SK-N-SH treated with all-trans-retinoic acid at 6 μM for 48 hours (cell line): Measurements from ENCODE around the gene C10orf105.

Experiments
- ATAC-seq: fragments of 200-7000 bp; cut with Tn5 transposase; 3 replicates; pipeline ENCODE4 v1.9.1; 2020; ENCODE audit warnings: mild to moderate bottlenecking, moderate library complexity
- ARNTL ChIP-seq: fragments of 450-650 bp; formaldehyde crosslinking; IDR thresholded peaks from 2 replicates; pipeline ENCODE4 v1.5.0; 2020; ENCODE audit warnings: low read depth, mild to moderate bottlenecking, moderate library complexity, borderline replicate concordance
- BACH2 ChIP-seq: fragments of 250-450 bp; sonication (Bioruptor Pico); IDR thresholded peaks from 2 replicates; pipeline ENCODE4 v1.9.0; 2021; ENCODE audit warnings: mild to moderate bottlenecking, borderline replicate concordance
- CREB5 ChIP-seq: fragments of 250-450 bp; sonication (Bioruptor Pico); IDR thresholded peaks from 2 replicates; pipeline ENCODE4 v1.5.1; 2020; ENCODE audit warnings: low read depth, mild to moderate bottlenecking, moderate library complexity
- CSDC2 ChIP-seq: fragments of 250-450 bp; sonication (Bioruptor Pico); IDR thresholded peaks from 2 replicates; pipeline ENCODE4 v1.5.0; 2020; ENCODE audit warnings: mild to moderate bottlenecking, moderate library complexity
- ESRRG ChIP-seq: fragments of 250-450 bp; sonication (Bioruptor Pico); IDR thresholded peaks from 2 replicates; pipeline ENCODE4 v1.6.1; 2021; ENCODE audit warnings: mild to moderate bottlenecking
- GLIS3 ChIP-seq: fragments of 250-450 bp; sonication (Bioruptor Pico); IDR thresholded peaks from 2 replicates; pipeline ENCODE4 v1.5.0; 2020; ENCODE audit warnings: mild to moderate bottlenecking, moderate library complexity
- ISL1 ChIP-seq: fragments of 250-450 bp; sonication (Bioruptor Pico); IDR thresholded peaks from 2 replicates; pipeline ENCODE4 v2.1.2; 2022; ENCODE audit warnings: mild to moderate bottlenecking, moderate library complexity
- OSR1 ChIP-seq: fragments of 250-450 bp; sonication (Bioruptor Pico); IDR thresholded peaks from 2 replicates; pipeline ENCODE4 v1.8.0; 2022; ENCODE audit warnings: moderate library complexity, mild to moderate bottlenecking, inconsistent platforms
- PATZ1 ChIP-seq: fragments of 250-450 bp; sonication (Bioruptor Pico); IDR thresholded peaks from 2 replicates; pipeline ENCODE4 v1.8.0; 2020; ENCODE audit warnings: mild to moderate bottlenecking, moderate library complexity, borderline replicate concordance
- PPARA ChIP-seq: fragments of 250-450 bp; sonication (Bioruptor Pico); IDR thresholded peaks from 2 replicates; pipeline ENCODE4 v1.5.0; 2020; ENCODE audit warnings: mild to moderate bottlenecking, borderline replicate concordance
- RARB ChIP-seq: fragments of 250-450 bp; sonication (Bioruptor Pico); IDR thresholded peaks from 2 replicates; pipeline ENCODE4 v1.8.0; 2021; ENCODE audit warnings: mild to moderate bottlenecking, moderate library complexity
- SNAI2 ChIP-seq: fragments of 250-450 bp; sonication (Bioruptor Pico); IDR thresholded peaks from 2 replicates; pipeline ENCODE4 v1.5.0; 2020; ENCODE audit warnings: mild to moderate bottlenecking, moderate library complexity
- TCF4 ChIP-seq: fragments of 250-450 bp; sonication (Bioruptor Pico); IDR thresholded peaks from 2 replicates; pipeline ENCODE4 v1.8.0; 2021; ENCODE audit warnings: mild to moderate bottlenecking, moderate library complexity, borderline replicate concordance
- TOX ChIP-seq: fragments of 250-450 bp; sonication (Bioruptor Pico); IDR thresholded peaks from 2 replicates; pipeline ENCODE4 v1.8.0; 2021; ENCODE audit warnings: mild to moderate bottlenecking, moderate library complexity, borderline replicate concordance
- TSHZ2 ChIP-seq: fragments of 250-450 bp; sonication (Bioruptor Pico); IDR thresholded peaks from 2 replicates; pipeline ENCODE4 v1.5.0; 2020; ENCODE audit warnings: mild to moderate bottlenecking, moderate library complexity
- ZFP3 ChIP-seq: fragments of 250-450 bp; sonication (Bioruptor Pico); IDR thresholded peaks from 2 replicates; pipeline ENCODE4 v1.5.0; 2020; ENCODE audit warnings: mild to moderate bottlenecking, moderate library complexity
- ZFP30 ChIP-seq: fragments of 450-650 bp; formaldehyde crosslinking; IDR thresholded peaks from 2 replicates; pipeline ENCODE4 v1.5.0; 2022; ENCODE audit warnings: mild to moderate bottlenecking, moderate library complexity
- ZNF565 ChIP-seq: fragments of 450-650 bp; formaldehyde crosslinking; conservative IDR thresholded peaks from 2 replicates; pipeline ENCODE4 v1.5.0; 2020; ENCODE audit warnings: low read depth, mild to moderate bottlenecking, moderate library complexity
- ZNF70 ChIP-seq: fragments of 450-650 bp; formaldehyde crosslinking; IDR thresholded peaks from 2 replicates; pipeline ENCODE4 v1.5.0; 2020; ENCODE audit warnings: mild to moderate bottlenecking, moderate library complexity
- ZNF8 ChIP-seq: fragments of 450-650 bp; formaldehyde crosslinking; IDR thresholded peaks from 2 replicates; pipeline ENCODE4 v1.5.0; 2020; ENCODE audit warnings: mild to moderate bottlenecking, moderate library complexity
- TF ChIP-seq, protein P1 (sequence below): fragments of 250-450 bp; sonication (Bioruptor Pico); IDR thresholded peaks from 2 replicates; pipeline ENCODE4 v1.8.0; 2021; ENCODE audit warnings: low read depth, mild to moderate bottlenecking, moderate library complexity, borderline replicate concordance
- TF ChIP-seq, protein P2 (sequence below): fragments of 250-450 bp; sonication (Bioruptor Pico); IDR thresholded peaks from 2 replicates; pipeline ENCODE4 v1.5.1; 2021; ENCODE audit warnings: mild to moderate bottlenecking, moderate library complexity

Gene C10orf105

DNA sequence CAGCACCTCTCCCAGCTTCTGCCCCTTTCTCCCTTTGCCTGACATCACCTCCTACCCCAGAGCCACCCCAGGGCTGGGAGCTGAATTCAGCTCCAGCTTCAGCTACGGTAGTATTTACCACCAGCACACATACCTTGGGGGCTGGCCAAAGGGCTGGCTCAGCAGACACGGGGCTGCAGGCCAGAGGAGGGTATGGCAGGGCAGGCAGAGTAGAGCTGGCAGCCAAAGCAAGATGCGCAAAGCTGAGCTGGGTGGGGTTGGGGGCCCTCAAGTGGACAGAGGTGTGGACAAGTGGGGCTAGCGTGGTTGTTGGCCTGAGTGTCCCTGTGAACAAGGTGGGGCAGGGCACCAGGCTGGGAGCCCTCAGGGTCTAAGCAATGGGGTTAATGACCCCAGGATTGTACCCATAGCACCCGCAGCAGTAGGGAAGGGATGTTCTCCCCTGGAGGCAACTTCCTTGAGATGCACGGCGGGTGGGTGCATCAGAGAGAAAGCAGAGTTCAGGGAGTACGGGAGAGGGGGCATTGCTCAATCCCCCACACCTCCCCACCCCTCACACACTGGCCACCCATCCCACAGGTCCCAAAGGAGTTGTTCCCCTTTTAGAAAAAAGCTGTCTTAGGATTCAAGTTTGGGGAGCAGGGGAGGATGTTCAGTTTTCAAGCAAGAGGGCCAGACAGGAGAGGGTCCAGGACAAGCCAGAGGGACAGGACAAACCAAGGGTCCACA is 45.8 kb upstream of the C10orf105 start:
- ATAC-seq = peak; percentile 51
- TF ChIP-seq ZNF8 (CRISPR knock-in tag) (no peak), ESRRG (no peak), ZFP30 (CRISPR knock-in tag) (no peak), TSHZ2 (no peak), RARB (CRISPR knock-in tag) (no peak), GLIS3 (CRISPR knock-in tag) (no peak), CSDC2 (CRISPR knock-in tag) (no peak), ISL1 (CRISPR knock-in tag) (no peak), ZNF565 (CRISPR knock-in tag) (no peak), ZNF70 (CRISPR knock-in tag) (no peak), PATZ1 (CRISPR knock-in tag) (no peak)
- TF ChIP-seq, protein P1, sequence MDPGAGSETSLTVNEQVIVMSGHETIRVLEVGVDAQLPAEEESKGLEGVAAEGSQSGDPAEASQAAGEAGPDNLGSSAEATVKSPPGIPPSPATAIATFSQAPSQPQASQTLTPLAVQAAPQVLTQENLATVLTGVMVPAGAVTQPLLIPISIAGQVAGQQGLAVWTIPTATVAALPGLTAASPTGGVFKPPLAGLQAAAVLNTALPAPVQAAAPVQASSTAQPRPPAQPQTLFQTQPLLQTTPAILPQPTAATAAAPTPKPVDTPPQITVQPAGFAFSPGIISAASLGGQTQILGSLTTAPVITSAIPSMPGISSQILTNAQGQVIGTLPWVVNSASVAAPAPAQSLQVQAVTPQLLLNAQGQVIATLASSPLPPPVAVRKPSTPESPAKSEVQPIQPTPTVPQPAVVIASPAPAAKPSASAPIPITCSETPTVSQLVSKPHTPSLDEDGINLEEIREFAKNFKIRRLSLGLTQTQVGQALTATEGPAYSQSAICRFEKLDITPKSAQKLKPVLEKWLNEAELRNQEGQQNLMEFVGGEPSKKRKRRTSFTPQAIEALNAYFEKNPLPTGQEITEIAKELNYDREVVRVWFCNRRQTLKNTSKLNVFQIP (CRISPR knock-in tag) = no peak
- TF ChIP-seq, protein P2, sequence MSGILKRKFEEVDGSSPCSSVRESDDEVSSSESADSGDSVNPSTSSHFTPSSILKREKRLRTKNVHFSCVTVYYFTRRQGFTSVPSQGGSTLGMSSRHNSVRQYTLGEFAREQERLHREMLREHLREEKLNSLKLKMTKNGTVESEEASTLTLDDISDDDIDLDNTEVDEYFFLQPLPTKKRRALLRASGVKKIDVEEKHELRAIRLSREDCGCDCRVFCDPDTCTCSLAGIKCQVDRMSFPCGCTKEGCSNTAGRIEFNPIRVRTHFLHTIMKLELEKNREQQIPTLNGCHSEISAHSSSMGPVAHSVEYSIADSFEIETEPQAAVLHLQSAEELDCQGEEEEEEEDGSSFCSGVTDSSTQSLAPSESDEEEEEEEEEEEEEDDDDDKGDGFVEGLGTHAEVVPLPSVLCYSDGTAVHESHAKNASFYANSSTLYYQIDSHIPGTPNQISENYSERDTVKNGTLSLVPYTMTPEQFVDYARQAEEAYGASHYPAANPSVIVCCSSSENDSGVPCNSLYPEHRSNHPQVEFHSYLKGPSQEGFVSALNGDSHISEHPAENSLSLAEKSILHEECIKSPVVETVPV (CRISPR knock-in tag) = no peak

DNA sequence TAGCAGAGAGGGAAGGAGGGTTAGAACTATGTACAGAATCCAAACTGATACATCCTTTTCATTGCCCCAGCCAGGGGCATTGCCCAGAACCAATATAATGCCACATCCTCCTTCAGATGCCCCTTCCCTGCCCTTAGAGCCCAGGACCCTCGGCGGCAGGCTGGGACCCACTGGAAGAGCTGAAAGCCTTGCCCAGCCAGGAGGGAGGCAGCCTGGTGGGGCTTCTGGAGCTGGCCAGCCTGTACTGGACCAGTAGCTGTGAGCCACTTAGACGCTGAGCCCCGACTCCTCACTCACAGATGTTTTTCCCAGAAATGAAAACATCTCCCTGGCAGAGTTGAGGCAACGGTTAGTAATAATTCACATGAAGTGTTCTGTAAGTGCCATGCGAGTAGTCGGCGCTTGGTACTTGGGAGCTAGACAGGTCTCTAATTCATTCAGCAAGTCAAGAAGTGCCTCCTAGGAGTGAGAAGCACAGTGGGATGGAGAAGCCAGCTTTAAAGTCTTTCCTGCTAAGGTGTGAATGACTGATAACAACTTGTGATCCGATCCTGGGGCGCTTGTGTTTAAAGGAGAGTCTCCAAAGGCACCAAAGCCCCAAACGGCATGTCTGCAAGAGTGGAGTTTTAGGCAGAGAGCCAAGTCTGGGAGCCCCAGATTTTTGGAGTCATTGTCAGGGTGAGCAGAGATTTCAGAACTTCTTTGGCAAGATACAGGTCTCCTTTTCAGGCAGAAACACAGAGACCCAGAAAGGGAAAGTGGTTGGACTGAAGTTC is 44.0 kb upstream of the C10orf105 start:
- no peak for ATAC-seq
- TF ChIP-seq BACH2 (CRISPR knock-in tag) = no peak
- TF ChIP-seq GLIS3 (CRISPR knock-in tag) = no peak
- no peak for TF ChIP-seq OSR1 (CRISPR knock-in tag)
- TF ChIP-seq ZNF8 (CRISPR knock-in tag) = no peak
- TF ChIP-seq, protein P1 (CRISPR knock-in tag) = no peak
- no peak for TF ChIP-seq PPARA (CRISPR knock-in tag)
- TF ChIP-seq SNAI2 = no peak
- no peak for TF ChIP-seq ARNTL
- TF ChIP-seq, protein P2 (CRISPR knock-in tag) = no peak
- no peak for TF ChIP-seq ZFP30 (CRISPR knock-in tag)
- no peak for TF ChIP-seq CREB5
- no peak for TF ChIP-seq TOX
- TF ChIP-seq ZNF70 (CRISPR knock-in tag) = no peak
- no peak for TF ChIP-seq CSDC2 (CRISPR knock-in tag)
- no peak for TF ChIP-seq ZFP3 (CRISPR knock-in tag)
- no peak for TF ChIP-seq RARB (CRISPR knock-in tag)
- no peak for TF ChIP-seq TCF4 (CRISPR knock-in tag)
- no peak for TF ChIP-seq TSHZ2
